ENCODE data around the gene MRPL36. TPM values are rescaled to one million over a fixed set of nuclear protein-coding genes. Genes with fewer than 3 reads are reported as not detected.

MRPL36 gene
- total and polyA plus RNA-seq, 4 donors: 22.3 to 106 (median 56.3) TPM

GRCh38 chr5:1795506-1795905 lies 4.1 kb downstream of the MRPL36 start:
- no peak for DNase-seq (ENCODE audit: low spot score)
- Histone ChIP-seq H3K9me3 (ENCODE audit: control insufficient read depth in 4 of 4, low read length in 3 of 4) (no peaks in the 10 kb centered on the region), H3K9ac (ENCODE audit: low read depth in 1 of 2, low read length in 2 of 2) (no peak overlapping the region), H3K4me3 (ENCODE audit: low read depth in 1 of 3, low read length in 3 of 3) (no peak overlapping the region), H3K36me3 (ENCODE audit: control insufficient read depth in 4 of 4, insufficient read depth in 3 of 4, low read depth in 1 of 4, low read length in 3 of 4) (peaks cover 3 to 22% (median 13%) of the 10 kb centered on the region in 4 donors), H3K4me1 (ENCODE audit: control insufficient read depth in 4 of 4, insufficient read depth in 4 of 4, low read length in 3 of 4) (peaks cover 0 to 11% (median 5%) of the 10 kb centered on the region in 4 donors), H3K27me3 (ENCODE audit: control insufficient read depth in 4 of 4, insufficient read depth in 4 of 4, low read length in 3 of 4) (no peaks in the 10 kb centered on the region), H3K27ac (ENCODE audit: low read depth in 1 of 2, low read length in 2 of 2) (no peak overlapping the region)
- 67% methylated on average over 13 of the region's 13 CpGs for WGBS
- TF ChIP-seq FOXA2 (IDR thresholded peaks at IDR 0.05) (no peak), TAF1 (conservative IDR thresholded peaks at IDR 0.05) (no peak)

- DNase-seq (ENCODE audit: low spot score): no peak
- TF ChIP-seq ZBTB33 (IDR thresholded peaks at IDR 0.05): no peak
- no peak for TF ChIP-seq ATF3 (IDR thresholded peaks at IDR 0.05)
- no peak for TF ChIP-seq RXRA (IDR thresholded peaks at IDR 0.05)
- no peak for TF ChIP-seq CTCF (IDR thresholded peaks at IDR 0.05; ENCODE audit: low read depth, low read length, missing input control)
- TF ChIP-seq EGR1 (IDR thresholded peaks at IDR 0.05; ENCODE audit: low read depth in 2 of 2): no peak
- no peak for TF ChIP-seq REST (IDR thresholded peaks at IDR 0.05)
- no peaks in the 10 kb centered on the region for H3K27me3 ChIP-seq (ENCODE audit: control insufficient read depth in 4 of 4, insufficient read depth in 4 of 4, low read length in 3 of 4)
- H3K9ac ChIP-seq (ENCODE audit: low read depth in 1 of 2, low read length in 2 of 2): no peak overlapping the region
- H3K4me3 ChIP-seq (ENCODE audit: low read depth in 1 of 3, low read length in 3 of 3): no peak overlapping the region
- H3K9me3 ChIP-seq (ENCODE audit: control insufficient read depth in 4 of 4, low read length in 3 of 4): no peaks in the 10 kb centered on the region
- WGBS: 90% methylated on average over 17 of the region's 17 CpGs
- peaks cover 0 to 7% (median 5%) of the 10 kb centered on the region in 4 donors for H3K4me1 ChIP-seq (ENCODE audit: control insufficient read depth in 4 of 4, insufficient read depth in 4 of 4, low read length in 3 of 4)
- H3K36me3 ChIP-seq (ENCODE audit: control insufficient read depth in 4 of 4, insufficient read depth in 3 of 4, low read depth in 1 of 4, low read length in 3 of 4): peaks cover 3 to 22% (median 13%) of the 10 kb centered on the region in 4 donors
- no peak overlapping the region for H3K27ac ChIP-seq (ENCODE audit: low read depth in 1 of 2, low read length in 2 of 2)
Measured at GRCh38 chr5:1794901-1795290, 4.7 kb downstream of the MRPL36 start.
